Liver (tissue), 3 donors: ENCODE data around the gene PPP3CA.

Experiments
- REST ChIP-seq: IDR thresholded peaks from 2 replicates; pipeline ENCODE4 v1.6.1; 2016; ENCODE audit warnings: antibody characterized with exemption, mild to moderate bottlenecking
- SP1 ChIP-seq: IDR thresholded peaks from 2 replicates; pipeline ENCODE4 v1.6.1; 2018; ENCODE audit warnings: antibody characterized with exemption, mild to moderate bottlenecking
- TF ChIP-seq, protein P1 (sequence below): fragments of 150-350 bp; IDR thresholded peaks from 2 replicates; pipeline ENCODE4 v1.5.1; 2017; ENCODE audit warnings: improper control_type of control experiment, low read depth, low read length; ENCODE audit not compliant: missing input control
- donor health status: healthy.
- donor health status: healthy.

DNA sequence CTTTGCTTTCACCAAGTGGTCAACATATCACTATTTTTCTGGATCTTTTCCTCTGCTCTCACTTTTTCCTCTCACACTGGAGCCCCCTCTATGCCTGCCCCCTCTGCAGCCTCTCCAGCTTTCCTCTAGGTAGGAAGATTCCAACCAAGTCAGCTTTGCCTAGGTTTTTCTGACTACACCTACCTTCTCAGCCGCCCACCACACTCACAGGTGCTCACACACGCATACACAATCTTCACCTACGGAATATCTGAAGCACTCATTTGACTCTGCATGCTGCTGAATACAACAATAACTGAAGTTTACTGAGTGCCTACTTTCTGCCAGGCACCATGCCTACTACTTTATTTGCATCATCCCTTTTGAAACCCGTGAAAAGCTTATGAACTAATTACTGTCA lies 328.0 kb downstream of the PPP3CA start:
- TF ChIP-seq, protein P1, sequence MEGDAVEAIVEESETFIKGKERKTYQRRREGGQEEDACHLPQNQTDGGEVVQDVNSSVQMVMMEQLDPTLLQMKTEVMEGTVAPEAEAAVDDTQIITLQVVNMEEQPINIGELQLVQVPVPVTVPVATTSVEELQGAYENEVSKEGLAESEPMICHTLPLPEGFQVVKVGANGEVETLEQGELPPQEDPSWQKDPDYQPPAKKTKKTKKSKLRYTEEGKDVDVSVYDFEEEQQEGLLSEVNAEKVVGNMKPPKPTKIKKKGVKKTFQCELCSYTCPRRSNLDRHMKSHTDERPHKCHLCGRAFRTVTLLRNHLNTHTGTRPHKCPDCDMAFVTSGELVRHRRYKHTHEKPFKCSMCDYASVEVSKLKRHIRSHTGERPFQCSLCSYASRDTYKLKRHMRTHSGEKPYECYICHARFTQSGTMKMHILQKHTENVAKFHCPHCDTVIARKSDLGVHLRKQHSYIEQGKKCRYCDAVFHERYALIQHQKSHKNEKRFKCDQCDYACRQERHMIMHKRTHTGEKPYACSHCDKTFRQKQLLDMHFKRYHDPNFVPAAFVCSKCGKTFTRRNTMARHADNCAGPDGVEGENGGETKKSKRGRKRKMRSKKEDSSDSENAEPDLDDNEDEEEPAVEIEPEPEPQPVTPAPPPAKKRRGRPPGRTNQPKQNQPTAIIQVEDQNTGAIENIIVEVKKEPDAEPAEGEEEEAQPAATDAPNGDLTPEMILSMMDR, result no peak
- TF ChIP-seq REST, result no peak
- TF ChIP-seq SP1, result no peak
